ENCODE results near the gene LARP6.

DNA sequence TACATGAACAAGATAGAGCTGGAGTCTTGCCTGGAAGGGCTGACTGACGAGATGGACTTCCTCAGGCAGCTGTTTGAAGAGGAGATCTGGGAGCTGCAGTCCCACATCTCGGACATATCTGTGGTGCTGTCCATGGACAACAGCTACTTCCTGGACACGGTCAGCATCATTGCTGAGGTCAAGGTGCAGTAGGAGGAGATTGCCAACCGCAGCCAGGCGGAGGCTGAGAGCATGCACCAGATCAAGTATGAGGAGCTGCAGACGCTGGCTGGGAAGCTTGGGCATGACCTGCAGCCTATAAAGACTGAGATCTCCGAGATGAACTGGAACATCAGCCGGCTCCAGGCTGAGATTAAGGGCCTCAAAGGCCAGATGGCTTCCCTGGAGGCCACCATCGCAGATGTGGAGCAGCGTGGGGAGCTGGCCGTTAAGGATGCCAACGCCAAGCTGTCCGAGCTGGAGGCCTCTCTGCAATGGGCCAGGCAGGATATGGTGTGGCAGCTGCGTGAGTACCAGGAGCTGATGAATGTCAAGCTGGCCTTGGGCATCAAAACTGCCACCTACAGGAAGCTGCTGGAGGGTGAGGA, 5.5 kb upstream of the LARP6 start:
- no peak for TF ChIP-seq GATA3 (IDR thresholded peaks at IDR 0.05; ENCODE audit: borderline replicate concordance)
- TF ChIP-seq, protein P1, sequence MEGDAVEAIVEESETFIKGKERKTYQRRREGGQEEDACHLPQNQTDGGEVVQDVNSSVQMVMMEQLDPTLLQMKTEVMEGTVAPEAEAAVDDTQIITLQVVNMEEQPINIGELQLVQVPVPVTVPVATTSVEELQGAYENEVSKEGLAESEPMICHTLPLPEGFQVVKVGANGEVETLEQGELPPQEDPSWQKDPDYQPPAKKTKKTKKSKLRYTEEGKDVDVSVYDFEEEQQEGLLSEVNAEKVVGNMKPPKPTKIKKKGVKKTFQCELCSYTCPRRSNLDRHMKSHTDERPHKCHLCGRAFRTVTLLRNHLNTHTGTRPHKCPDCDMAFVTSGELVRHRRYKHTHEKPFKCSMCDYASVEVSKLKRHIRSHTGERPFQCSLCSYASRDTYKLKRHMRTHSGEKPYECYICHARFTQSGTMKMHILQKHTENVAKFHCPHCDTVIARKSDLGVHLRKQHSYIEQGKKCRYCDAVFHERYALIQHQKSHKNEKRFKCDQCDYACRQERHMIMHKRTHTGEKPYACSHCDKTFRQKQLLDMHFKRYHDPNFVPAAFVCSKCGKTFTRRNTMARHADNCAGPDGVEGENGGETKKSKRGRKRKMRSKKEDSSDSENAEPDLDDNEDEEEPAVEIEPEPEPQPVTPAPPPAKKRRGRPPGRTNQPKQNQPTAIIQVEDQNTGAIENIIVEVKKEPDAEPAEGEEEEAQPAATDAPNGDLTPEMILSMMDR (IDR thresholded peaks at IDR 0.05), result no peak
- TF ChIP-seq CEBPB (IDR thresholded peaks at IDR 0.05), result no peak
- TF ChIP-seq, protein P2, sequence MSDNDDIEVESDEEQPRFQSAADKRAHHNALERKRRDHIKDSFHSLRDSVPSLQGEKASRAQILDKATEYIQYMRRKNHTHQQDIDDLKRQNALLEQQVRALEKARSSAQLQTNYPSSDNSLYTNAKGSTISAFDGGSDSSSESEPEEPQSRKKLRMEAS (IDR thresholded peaks at IDR 0.05), result no peak
- no peak for TF ChIP-seq CBX2 (IDR thresholded peaks at IDR 0.05; ENCODE audit: borderline replicate concordance, low read depth)
- no peak for TF ChIP-seq POLR2A (IDR thresholded peaks at IDR 0.05; ENCODE audit: low read length)
- no peak for TF ChIP-seq RAD21 (conservative IDR thresholded peaks at IDR 0.05 in 1 of 2, IDR thresholded peaks at IDR 0.05 in 1 of 2)
- TF ChIP-seq ELK1 (IDR thresholded peaks at IDR 0.05; ENCODE audit: low read depth, low read length), result no peak
